ENCODE data around the gene SLC25A15.

The SLC25A15 gene

DNA sequence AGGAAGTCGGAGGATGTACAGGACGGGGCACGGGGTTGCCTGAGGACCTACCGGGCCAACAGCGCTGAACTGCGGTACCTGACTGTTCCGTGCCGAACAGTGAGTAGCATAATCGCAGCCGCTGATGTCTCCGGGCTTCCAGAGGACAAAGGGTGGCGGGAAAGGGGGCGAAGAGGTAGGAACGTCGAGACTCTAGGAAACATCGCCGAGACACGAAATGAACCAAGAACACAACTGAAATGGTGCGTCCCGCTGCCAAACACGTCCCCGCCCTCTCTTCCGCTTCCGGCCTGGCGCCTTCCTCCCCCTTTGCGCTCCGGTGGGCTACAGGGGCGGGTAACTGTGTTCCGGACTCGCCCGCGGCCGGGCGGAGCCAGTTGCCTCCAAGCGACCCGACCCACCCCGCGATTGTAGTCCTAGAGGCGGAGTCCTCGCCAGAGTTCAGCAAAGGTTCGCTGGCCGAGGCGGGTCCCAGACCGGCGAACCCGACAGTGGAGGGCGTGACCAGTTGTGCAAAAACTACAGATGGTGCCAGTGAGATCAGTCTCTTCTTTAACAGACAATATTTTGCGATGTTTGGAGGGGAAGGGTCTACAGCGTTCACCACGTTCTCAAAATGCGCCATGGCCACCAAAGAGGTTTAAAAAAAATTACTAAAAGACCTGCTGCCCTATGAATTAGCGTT, 18.3 kb upstream of the SLC25A15 start, which contains the start of gene MRPS31 (continued):
- TF ChIP-seq, protein P1, sequence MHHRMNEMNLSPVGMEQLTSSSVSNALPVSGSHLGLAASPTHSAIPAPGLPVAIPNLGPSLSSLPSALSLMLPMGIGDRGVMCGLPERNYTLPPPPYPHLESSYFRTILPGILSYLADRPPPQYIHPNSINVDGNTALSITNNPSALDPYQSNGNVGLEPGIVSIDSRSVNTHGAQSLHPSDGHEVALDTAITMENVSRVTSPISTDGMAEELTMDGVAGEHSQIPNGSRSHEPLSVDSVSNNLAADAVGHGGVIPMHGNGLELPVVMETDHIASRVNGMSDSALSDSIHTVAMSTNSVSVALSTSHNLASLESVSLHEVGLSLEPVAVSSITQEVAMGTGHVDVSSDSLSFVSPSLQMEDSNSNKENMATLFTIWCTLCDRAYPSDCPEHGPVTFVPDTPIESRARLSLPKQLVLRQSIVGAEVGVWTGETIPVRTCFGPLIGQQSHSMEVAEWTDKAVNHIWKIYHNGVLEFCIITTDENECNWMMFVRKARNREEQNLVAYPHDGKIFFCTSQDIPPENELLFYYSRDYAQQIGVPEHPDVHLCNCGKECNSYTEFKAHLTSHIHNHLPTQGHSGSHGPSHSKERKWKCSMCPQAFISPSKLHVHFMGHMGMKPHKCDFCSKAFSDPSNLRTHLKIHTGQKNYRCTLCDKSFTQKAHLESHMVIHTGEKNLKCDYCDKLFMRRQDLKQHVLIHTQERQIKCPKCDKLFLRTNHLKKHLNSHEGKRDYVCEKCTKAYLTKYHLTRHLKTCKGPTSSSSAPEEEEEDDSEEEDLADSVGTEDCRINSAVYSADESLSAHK (tag by site-specific recombination; IDR thresholded peaks at IDR 0.05): peak; percentile 68; the same call in 1 of the 2 replicates
- TF ChIP-seq ZNF624 (tag by site-specific recombination; IDR thresholded peaks at IDR 0.05) (no peak), KLF8 (tag by site-specific recombination; IDR thresholded peaks at IDR 0.05) (peak; percentile 95), ZNF76 (tag by site-specific recombination; IDR thresholded peaks at IDR 0.05; ENCODE audit: borderline replicate concordance, low read depth) (peak; percentile 91), YY2 (tag by site-specific recombination; IDR thresholded peaks at IDR 0.05) (peak; percentile 76), ZFP37 (tag by site-specific recombination; IDR thresholded peaks at IDR 0.05) (peak; percentile 99), CTCF (tag by site-specific recombination; IDR thresholded peaks at IDR 0.05) (no peak; the same call in 1 of the 2 replicates), FEZF1 (tag by site-specific recombination; IDR thresholded peaks at IDR 0.05) (peak; percentile 70), HOXD13 (CRISPR knock-in tag; IDR thresholded peaks at IDR 0.05; ENCODE audit: borderline replicate concordance) (0 out of 2 replicates have a peak, but pooled peaks have one; percentile 29), ZSCAN23 (tag by site-specific recombination; IDR thresholded peaks at IDR 0.05) (peak; percentile 98), ZNF132 (tag by site-specific recombination; IDR thresholded peaks at IDR 0.05; ENCODE audit: borderline replicate concordance) (no peak), ZNF184 (tag by site-specific recombination; IDR thresholded peaks at IDR 0.05) (peak; percentile 89; the same call in 1 of the 2 replicates), ZNF133 (tag by site-specific recombination; IDR thresholded peaks at IDR 0.05) (no peak), SP2 (tag by site-specific recombination; IDR thresholded peaks at IDR 0.05) (peak; percentile 98), ZNF335 (tag by site-specific recombination; conservative IDR thresholded peaks at IDR 0.05) (peak; percentile 70), KLF7 (tag by site-specific recombination; IDR thresholded peaks at IDR 0.05; ENCODE audit: borderline replicate concordance) (peak; percentile 99), ZNF530 (tag by site-specific recombination; IDR thresholded peaks at IDR 0.05; ENCODE audit: low read depth) (no peak), ZNF501 (tag by site-specific recombination; IDR thresholded peaks at IDR 0.05) (peak; percentile 99), ZNF843 (tag by site-specific recombination; IDR thresholded peaks at IDR 0.05) (0 out of 2 replicates have a peak, but pooled peaks have one; percentile 78), ZNF248 (tag by site-specific recombination; IDR thresholded peaks at IDR 0.05) (no peak), ZNF558 (tag by site-specific recombination; IDR thresholded peaks at IDR 0.05) (peak; percentile 74), ZNF837 (tag by site-specific recombination; IDR thresholded peaks at IDR 0.05) (no peak), ZNF626 (tag by site-specific recombination; IDR thresholded peaks at IDR 0.05) (no peak), SETDB1 (IDR thresholded peaks at IDR 0.05; ENCODE audit: insufficient read length, low read length) (no peak), ZNF121 (tag by site-specific recombination; IDR thresholded peaks at IDR 0.05) (peak; percentile 68), RBAK (tag by site-specific recombination; IDR thresholded peaks at IDR 0.05) (no peak), SCRT2 (tag by site-specific recombination; IDR thresholded peaks at IDR 0.05) (peak; percentile 74), ZXDB (tag by site-specific recombination; IDR thresholded peaks at IDR 0.05) (peak; percentile 98), ZNF701 (tag by site-specific recombination; IDR thresholded peaks at IDR 0.05) (no peak), ZNF571 (tag by site-specific recombination; IDR thresholded peaks at IDR 0.05) (no peak)
- TF ChIP-seq, protein P2, sequence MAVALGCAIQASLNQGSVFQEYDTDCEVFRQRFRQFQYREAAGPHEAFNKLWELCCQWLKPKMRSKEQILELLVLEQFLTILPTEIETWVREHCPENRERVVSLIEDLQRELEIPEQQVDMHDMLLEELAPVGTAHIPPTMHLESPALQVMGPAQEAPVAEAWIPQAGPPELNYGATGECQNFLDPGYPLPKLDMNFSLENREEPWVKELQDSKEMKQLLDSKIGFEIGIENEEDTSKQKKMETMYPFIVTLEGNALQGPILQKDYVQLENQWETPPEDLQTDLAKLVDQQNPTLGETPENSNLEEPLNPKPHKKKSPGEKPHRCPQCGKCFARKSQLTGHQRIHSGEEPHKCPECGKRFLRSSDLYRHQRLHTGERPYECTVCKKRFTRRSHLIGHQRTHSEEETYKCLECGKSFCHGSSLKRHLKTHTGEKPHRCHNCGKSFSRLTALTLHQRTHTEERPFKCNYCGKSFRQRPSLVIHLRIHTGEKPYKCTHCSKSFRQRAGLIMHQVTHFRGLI (tag by site-specific recombination; IDR thresholded peaks at IDR 0.05): 0 out of 2 replicates have a peak, but pooled peaks have one; percentile 63
- TF ChIP-seq, protein P3, sequence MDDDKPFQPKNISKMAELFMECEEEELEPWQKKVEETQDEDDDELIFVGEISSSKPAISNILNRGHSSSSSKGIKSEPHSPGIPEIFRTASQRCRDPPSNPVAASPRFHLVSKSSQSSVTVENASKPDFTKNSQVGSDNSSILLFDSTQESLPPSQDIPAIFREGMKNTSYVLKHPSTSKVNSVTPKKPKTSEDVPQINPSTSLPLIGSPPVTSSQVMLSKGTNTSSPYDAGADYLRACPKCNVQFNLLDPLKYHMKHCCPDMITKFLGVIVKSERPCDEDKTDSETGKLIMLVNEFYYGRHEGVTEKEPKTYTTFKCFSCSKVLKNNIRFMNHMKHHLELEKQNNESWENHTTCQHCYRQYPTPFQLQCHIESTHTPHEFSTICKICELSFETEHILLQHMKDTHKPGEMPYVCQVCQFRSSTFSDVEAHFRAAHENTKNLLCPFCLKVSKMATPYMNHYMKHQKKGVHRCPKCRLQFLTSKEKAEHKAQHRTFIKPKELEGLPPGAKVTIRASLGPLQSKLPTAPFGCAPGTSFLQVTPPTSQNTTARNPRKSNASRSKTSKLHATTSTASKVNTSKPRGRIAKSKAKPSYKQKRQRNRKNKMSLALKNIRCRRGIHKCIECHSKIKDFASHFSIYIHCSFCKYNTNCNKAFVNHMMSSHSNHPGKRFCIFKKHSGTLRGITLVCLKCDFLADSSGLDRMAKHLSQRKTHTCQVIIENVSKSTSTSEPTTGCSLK (tag by site-specific recombination; IDR thresholded peaks at IDR 0.05): no peak
- TF ChIP-seq, protein P4, sequence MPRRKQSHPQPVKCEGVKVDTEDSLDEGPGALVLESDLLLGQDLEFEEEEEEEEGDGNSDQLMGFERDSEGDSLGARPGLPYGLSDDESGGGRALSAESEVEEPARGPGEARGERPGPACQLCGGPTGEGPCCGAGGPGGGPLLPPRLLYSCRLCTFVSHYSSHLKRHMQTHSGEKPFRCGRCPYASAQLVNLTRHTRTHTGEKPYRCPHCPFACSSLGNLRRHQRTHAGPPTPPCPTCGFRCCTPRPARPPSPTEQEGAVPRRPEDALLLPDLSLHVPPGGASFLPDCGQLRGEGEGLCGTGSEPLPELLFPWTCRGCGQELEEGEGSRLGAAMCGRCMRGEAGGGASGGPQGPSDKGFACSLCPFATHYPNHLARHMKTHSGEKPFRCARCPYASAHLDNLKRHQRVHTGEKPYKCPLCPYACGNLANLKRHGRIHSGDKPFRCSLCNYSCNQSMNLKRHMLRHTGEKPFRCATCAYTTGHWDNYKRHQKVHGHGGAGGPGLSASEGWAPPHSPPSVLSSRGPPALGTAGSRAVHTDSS (tag by site-specific recombination; IDR thresholded peaks at IDR 0.05): no peak
